Neural progenitor cell (in vitro differentiated cells): ENCODE measurements around the gene SSBP2. TPM values are rescaled to one million over a fixed set of nuclear protein-coding genes. Genes with fewer than 3 reads are reported as not detected.

Experiments
- DNase-seq: peaks from one replicate; pipeline ENCODE4 v3.0.0-alpha.2; 2016; ENCODE audit warnings: low spot score
- H2AFZ ChIP-seq: fragments of 200-600 bp; sonication (generic); replicated peaks from 2 replicates; pipeline ENCODE4 v1.6.1; 2016; ENCODE audit warnings: antibody characterized with exemption
- H3F3A ChIP-seq: fragments of 200-600 bp; sonication (generic); 2 replicates; pipeline ENCODE4 v1.6.1; 2016; ENCODE audit warnings: antibody characterized with exemption, low read depth
- H3K27ac ChIP-seq: fragments of 200-600 bp; sonication (generic); 2 replicates; pipeline ENCODE4 v1.5.1; 2016; ENCODE audit warnings: mild to moderate bottlenecking
- H3K27me3 ChIP-seq: fragments of 200-600 bp; sonication (generic); 2 replicates; pipeline ENCODE4 v1.6.1; 2016; ENCODE audit warnings: mild to moderate bottlenecking, moderate library complexity
- H3K36me3 ChIP-seq: fragments of 200-600 bp; sonication (generic); 2 replicates; pipeline ENCODE4 v1.5.1; 2016
- H3K4me1 ChIP-seq: fragments of 200-600 bp; sonication (generic); 2 replicates; pipeline ENCODE4 v1.6.1; 2016; ENCODE audit warnings: mixed run types
- H3K4me2 ChIP-seq: fragments of 200-600 bp; sonication (generic); 2 replicates; pipeline ENCODE4 v1.6.1; 2016
- H3K4me3 ChIP-seq: fragments of 200-600 bp; sonication (generic); 2 replicates; pipeline ENCODE4 v1.5.1; 2016
- H3K79me2 ChIP-seq: fragments of 200-600 bp; sonication (generic); 2 replicates; pipeline ENCODE4 v1.6.1; 2016; ENCODE audit warnings: low read depth
- H3K9ac ChIP-seq: fragments of 200-600 bp; sonication (generic); 2 replicates; pipeline ENCODE4 v1.6.1; 2016
- H3K9me3 ChIP-seq: fragments of 200-600 bp; sonication (generic); 2 replicates; pipeline ENCODE4 v1.5.1; 2016; ENCODE audit warnings: low read depth
- H4K20me1 ChIP-seq: fragments of 200-600 bp; sonication (generic); 2 replicates; pipeline ENCODE4 v1.6.1; 2016; ENCODE audit warnings: low read depth
- H3K27ac Mint-ChIP-seq: 3 replicates; pipeline ENCODE4 v1.8.0; 2021; ENCODE audit warnings: mixed read lengths
- H3K27me3 Mint-ChIP-seq: 2 replicates; pipeline ENCODE4 v1.8.0; 2022; ENCODE audit warnings: low read depth, mild to moderate bottlenecking, inconsistent platforms, moderate library complexity, mixed read lengths; ENCODE audit not compliant: insufficient read depth
- H3K36me3 Mint-ChIP-seq: 3 replicates; pipeline ENCODE4 v1.8.0; 2021; ENCODE audit warnings: mixed read lengths
- H3K4me1 Mint-ChIP-seq: 3 replicates; pipeline ENCODE4 v1.8.0; 2021; ENCODE audit warnings: mixed read lengths
- H3K4me3 Mint-ChIP-seq: 3 replicates; pipeline ENCODE4 v1.8.0; 2021; ENCODE audit warnings: mild to moderate bottlenecking, moderate library complexity, mixed read lengths
- H3K9me3 Mint-ChIP-seq: 3 replicates; pipeline ENCODE4 v1.8.0; 2020; ENCODE audit warnings: mixed read lengths
- EZH2 ChIP-seq: fragments of 200-600 bp; sonication (generic); IDR thresholded peaks from 2 replicates; pipeline ENCODE4 v1.6.1; 2017; ENCODE audit warnings: antibody characterized with exemption, mild to moderate bottlenecking, moderate library complexity
- EZH2phosphoT487 ChIP-seq: fragments of 200-600 bp; sonication (generic); IDR thresholded peaks from 2 replicates; pipeline ENCODE4 v1.6.1; 2017; ENCODE audit warnings: antibody characterized with exemption
- total RNA-seq: library from RNA; depleted of rRNA; stranded (reverse); fragments of >200 nt; gene quantifications from 2 replicates; pipeline ENCODE4 v1.2.3, GENCODE V29; 2015; ENCODE audit warnings: low replicate concordance
- TF ChIP-seq, protein P1 (sequence below): fragments of 200-600 bp; sonication (generic); IDR thresholded peaks from 2 replicates; pipeline ENCODE4 v1.5.1; 2017; ENCODE audit warnings: antibody characterized with exemption, mild to moderate bottlenecking

The SSBP2 gene
- total RNA-seq, 1 donor from 2014 or later: 175 TPM

DNA sequence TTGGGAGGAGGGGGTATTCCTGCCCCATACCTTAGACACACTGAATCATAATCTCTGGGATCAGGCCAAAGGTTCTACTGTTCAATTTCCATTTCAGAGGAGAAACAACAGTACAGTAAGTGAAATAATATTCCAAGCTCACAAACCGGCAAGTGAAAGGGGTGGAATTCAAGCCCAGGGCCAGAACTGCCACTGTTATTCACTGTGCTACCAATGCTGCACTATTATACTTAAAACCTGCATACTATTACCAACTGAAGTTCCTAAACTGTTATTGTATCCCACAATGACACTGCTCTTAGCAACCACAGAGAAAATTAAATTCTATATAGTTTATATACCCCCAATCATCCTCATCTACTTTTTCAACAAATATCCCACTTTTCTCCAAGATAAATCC, 24.6 kb downstream of the SSBP2 start:
- no peaks in the 10 kb centered on the region for H3K9me3 Mint-ChIP-seq
- peaks cover 97% of the 10 kb centered on the region for H4K20me1 ChIP-seq
- peaks cover 4% of the 10 kb centered on the region for H3K36me3 Mint-ChIP-seq

GRCh38 chr5:81724571-81724970, 26.3 kb downstream of the SSBP2 start:
- Histone ChIP-seq H3K9ac (no peak overlapping the region), H3K4me2 (no peak overlapping the region), H3K27ac (no peak overlapping the region), H2AFZ (no peak overlapping the region), H3K36me3 (no peaks in the 10 kb centered on the region), H3K9me3 (no peaks in the 10 kb centered on the region), H3K4me1 (peaks cover 26% of the 10 kb centered on the region), H3F3A (peaks cover 4% of the 10 kb centered on the region), H3K4me3 (no peak overlapping the region), H3K27me3 (no peaks in the 10 kb centered on the region), H4K20me1 (peaks cover 99% of the 10 kb centered on the region), H3K79me2 (peaks cover 100% of the 10 kb centered on the region)
- Mint-ChIP-seq H3K4me3 (no peak overlapping the region), H3K27me3 (no peaks in the 10 kb centered on the region), H3K9me3 (peaks cover 3% of the 10 kb centered on the region), H3K27ac (no peak overlapping the region), H3K4me1 (peaks cover 8% of the 10 kb centered on the region), H3K36me3 (peaks cover 3% of the 10 kb centered on the region)
- no peak for DNase-seq
- TF ChIP-seq EZH2 (no peak), EZH2phosphoT487 (no peak)
- TF ChIP-seq, protein P1, sequence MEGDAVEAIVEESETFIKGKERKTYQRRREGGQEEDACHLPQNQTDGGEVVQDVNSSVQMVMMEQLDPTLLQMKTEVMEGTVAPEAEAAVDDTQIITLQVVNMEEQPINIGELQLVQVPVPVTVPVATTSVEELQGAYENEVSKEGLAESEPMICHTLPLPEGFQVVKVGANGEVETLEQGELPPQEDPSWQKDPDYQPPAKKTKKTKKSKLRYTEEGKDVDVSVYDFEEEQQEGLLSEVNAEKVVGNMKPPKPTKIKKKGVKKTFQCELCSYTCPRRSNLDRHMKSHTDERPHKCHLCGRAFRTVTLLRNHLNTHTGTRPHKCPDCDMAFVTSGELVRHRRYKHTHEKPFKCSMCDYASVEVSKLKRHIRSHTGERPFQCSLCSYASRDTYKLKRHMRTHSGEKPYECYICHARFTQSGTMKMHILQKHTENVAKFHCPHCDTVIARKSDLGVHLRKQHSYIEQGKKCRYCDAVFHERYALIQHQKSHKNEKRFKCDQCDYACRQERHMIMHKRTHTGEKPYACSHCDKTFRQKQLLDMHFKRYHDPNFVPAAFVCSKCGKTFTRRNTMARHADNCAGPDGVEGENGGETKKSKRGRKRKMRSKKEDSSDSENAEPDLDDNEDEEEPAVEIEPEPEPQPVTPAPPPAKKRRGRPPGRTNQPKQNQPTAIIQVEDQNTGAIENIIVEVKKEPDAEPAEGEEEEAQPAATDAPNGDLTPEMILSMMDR: no peak

More for the DNA sequence above, 24.6 kb downstream of the SSBP2 start:
- no peak for DNase-seq
- Mint-ChIP-seq H3K27ac (no peak overlapping the region), H3K4me1 (peaks cover 8% of the 10 kb centered on the region), H3K4me3 (no peak overlapping the region), H3K27me3 (no peaks in the 10 kb centered on the region)
- Histone ChIP-seq H3K27me3 (no peaks in the 10 kb centered on the region), H3K4me2 (no peak overlapping the region), H3F3A (peaks cover 4% of the 10 kb centered on the region), H3K9me3 (no peaks in the 10 kb centered on the region), H3K9ac (no peak overlapping the region), H3K4me1 (peaks cover 13% of the 10 kb centered on the region), H3K79me2 (peaks cover 100% of the 10 kb centered on the region), H3K36me3 (no peaks in the 10 kb centered on the region), H3K27ac (no peak overlapping the region), H3K4me3 (no peak overlapping the region), H2AFZ (no peak overlapping the region)
- TF ChIP-seq EZH2phosphoT487 (no peak), EZH2 (no peak)
- TF ChIP-seq, protein P1: no peak

DNA sequence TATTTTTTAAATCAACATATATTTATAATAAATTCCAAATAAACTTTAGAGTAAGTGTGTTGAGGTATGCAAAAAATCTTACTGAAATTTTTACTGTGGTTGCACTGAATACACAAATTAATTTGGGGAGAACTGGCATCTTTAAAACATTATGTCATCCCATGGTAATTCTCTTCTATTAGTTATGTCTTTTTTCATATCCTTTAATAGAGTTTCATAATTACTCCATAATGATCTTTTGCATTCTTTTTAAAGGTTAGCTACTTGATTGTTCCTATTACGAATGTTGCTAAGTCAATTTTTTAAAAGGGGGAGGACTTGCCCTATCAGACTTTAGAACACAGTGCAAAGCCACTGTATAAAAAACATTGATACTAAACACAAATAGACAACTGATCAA, 26.8 kb downstream of the SSBP2 start:
- Histone ChIP-seq H2AFZ (no peak overlapping the region), H3K27me3 (no peaks in the 10 kb centered on the region), H3K9ac (no peak overlapping the region), H4K20me1 (peaks cover 99% of the 10 kb centered on the region), H3K27ac (no peak overlapping the region), H3F3A (peaks cover 4% of the 10 kb centered on the region), H3K4me1 (peaks cover 31% of the 10 kb centered on the region), H3K9me3 (no peaks in the 10 kb centered on the region), H3K36me3 (no peaks in the 10 kb centered on the region), H3K79me2 (peaks cover 100% of the 10 kb centered on the region), H3K4me2 (no peak overlapping the region), H3K4me3 (no peak overlapping the region)
- DNase-seq: no peak
- H3K27me3 Mint-ChIP-seq: no peaks in the 10 kb centered on the region
- H3K4me3 Mint-ChIP-seq: no peak overlapping the region
- TF ChIP-seq, protein P1: no peak
- TF ChIP-seq EZH2phosphoT487 (no peak), EZH2 (no peak)
- H3K27ac Mint-ChIP-seq: no peak overlapping the region
- H3K36me3 Mint-ChIP-seq: peaks cover 5% of the 10 kb centered on the region
- peaks cover 12% of the 10 kb centered on the region for H3K4me1 Mint-ChIP-seq
- peaks cover 3% of the 10 kb centered on the region for H3K9me3 Mint-ChIP-seq
